ENCODE results near the gene ACSS3.

DNA sequence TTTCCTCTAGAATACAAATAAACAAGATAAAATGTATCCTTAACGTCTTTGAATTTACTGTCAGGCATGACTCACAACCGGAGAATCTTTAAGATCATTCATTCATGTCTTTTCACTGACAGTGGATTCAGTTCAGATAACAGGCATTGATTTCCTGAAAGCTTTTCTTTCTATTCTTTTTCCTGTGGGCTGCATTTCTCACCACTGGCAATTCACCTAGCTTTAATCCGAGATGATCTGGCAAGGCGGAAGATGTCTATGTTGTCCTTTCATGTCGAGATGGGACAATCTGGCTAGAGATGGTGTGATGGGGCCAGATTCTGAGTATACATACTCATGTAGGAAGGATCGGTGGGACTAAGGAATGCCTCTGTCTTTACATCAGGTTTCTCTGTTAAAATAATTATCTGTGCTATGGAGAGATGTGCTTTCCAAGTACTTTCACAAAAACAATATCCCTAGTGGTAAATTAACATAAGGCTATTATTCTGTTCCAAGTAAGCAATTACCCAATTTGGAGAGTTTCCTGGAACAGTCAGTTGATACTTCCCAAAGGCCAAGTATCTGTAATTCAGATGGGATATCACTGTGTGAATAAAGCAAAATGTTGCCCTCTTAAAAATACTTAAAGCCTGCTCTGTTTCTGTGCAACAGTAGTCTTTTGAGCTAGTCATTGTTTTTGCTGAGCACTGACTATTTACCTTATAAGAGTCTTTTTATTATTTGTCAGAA lies 17.8 kb downstream of the ACSS3 start:
- TF ChIP-seq, protein P1, sequence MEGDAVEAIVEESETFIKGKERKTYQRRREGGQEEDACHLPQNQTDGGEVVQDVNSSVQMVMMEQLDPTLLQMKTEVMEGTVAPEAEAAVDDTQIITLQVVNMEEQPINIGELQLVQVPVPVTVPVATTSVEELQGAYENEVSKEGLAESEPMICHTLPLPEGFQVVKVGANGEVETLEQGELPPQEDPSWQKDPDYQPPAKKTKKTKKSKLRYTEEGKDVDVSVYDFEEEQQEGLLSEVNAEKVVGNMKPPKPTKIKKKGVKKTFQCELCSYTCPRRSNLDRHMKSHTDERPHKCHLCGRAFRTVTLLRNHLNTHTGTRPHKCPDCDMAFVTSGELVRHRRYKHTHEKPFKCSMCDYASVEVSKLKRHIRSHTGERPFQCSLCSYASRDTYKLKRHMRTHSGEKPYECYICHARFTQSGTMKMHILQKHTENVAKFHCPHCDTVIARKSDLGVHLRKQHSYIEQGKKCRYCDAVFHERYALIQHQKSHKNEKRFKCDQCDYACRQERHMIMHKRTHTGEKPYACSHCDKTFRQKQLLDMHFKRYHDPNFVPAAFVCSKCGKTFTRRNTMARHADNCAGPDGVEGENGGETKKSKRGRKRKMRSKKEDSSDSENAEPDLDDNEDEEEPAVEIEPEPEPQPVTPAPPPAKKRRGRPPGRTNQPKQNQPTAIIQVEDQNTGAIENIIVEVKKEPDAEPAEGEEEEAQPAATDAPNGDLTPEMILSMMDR (IDR thresholded peaks at IDR 0.05; ENCODE audit: low read length), result no peak
- TF ChIP-seq EZH2 (IDR thresholded peaks at IDR 0.05; ENCODE audit: borderline replicate concordance, low read length), result no peak
